Smooth muscle cell (in vitro differentiated cells): Measurements from ENCODE around the gene PRTFDC1. TPM values are rescaled to one million over a fixed set of nuclear protein-coding genes. Genes with fewer than 3 reads are reported as not detected.

Experiments used
- DNase-seq: peaks from one replicate; lab custom pipeline; 2025; ENCODE audit not compliant: unreplicated experiment; lab: John Stamatoyannopoulos, UW
- H2AFZ ChIP-seq: fragments of 200-600 bp; sonication (generic); 2 replicates; pipeline ENCODE4 v1.6.0; 2016; ENCODE audit warnings: antibody characterized with exemption, low read depth, mild to moderate bottlenecking
- H3F3A ChIP-seq: fragments of 200-600 bp; sonication (generic); 2 replicates; pipeline ENCODE4 v1.6.0; 2017; ENCODE audit warnings: antibody characterized with exemption, low read depth
- H3K27ac ChIP-seq: fragments of 200-600 bp; sonication (generic); 2 replicates; pipeline ENCODE4 v1.5.1; 2016; ENCODE audit warnings: low read depth, mild to moderate bottlenecking
- H3K27me3 ChIP-seq: fragments of 200-600 bp; sonication (generic); 2 replicates; pipeline ENCODE4 v1.6.1; 2016; ENCODE audit warnings: low read depth, mild to moderate bottlenecking
- H3K36me3 ChIP-seq: fragments of 200-600 bp; sonication (generic); 2 replicates; pipeline ENCODE4 v1.5.1; 2016; ENCODE audit warnings: low read depth
- H3K4me1 ChIP-seq: fragments of 200-600 bp; sonication (generic); 2 replicates; pipeline ENCODE4 v1.5.1; 2016; ENCODE audit warnings: low read depth
- H3K4me2 ChIP-seq: fragments of 200-600 bp; sonication (generic); 2 replicates; pipeline ENCODE4 v1.6.0; 2016; ENCODE audit warnings: mild to moderate bottlenecking
- H3K4me3 ChIP-seq: fragments of 200-600 bp; sonication (generic); 2 replicates; pipeline ENCODE4 v1.5.1; 2016; ENCODE audit warnings: mild to moderate bottlenecking
- H3K79me2 ChIP-seq: fragments of 200-600 bp; sonication (generic); 2 replicates; pipeline ENCODE4 v1.6.0; 2016; ENCODE audit warnings: low read depth, mild to moderate bottlenecking
- H3K9ac ChIP-seq: fragments of 200-600 bp; sonication (generic); 2 replicates; pipeline ENCODE4 v1.6.0; 2016; ENCODE audit warnings: low read depth
- H3K9me3 ChIP-seq: fragments of 200-600 bp; sonication (generic); replicated peaks from 2 replicates; pipeline ENCODE4 v1.5.1; 2016; ENCODE audit warnings: low read depth
- H4K20me1 ChIP-seq: fragments of 200-600 bp; sonication (generic); 2 replicates; pipeline ENCODE4 v1.6.0; 2016; ENCODE audit warnings: low read depth
- CTCF ChIP-seq: fragments of 200-600 bp; sonication (generic); IDR thresholded peaks from 2 replicates; pipeline ENCODE4 v1.5.1; 2017; ENCODE audit warnings: borderline replicate concordance, mild to moderate bottlenecking, antibody characterized with exemption; ENCODE audit not compliant: insufficient read depth, poor library complexity, severe bottlenecking
- WGBS: methylation state at CpG from one replicate; pipeline ENCODE4 v1.1.7; 2016; ENCODE audit warnings: low lambda C conversion rate; 5-methylcytosine and 5-hydroxymethylcytosine counted together
- polyA plus RNA-seq: library from polyadenylated mRNA; unstranded; fragments of >200 nt; fragmentation: Nextera tagmentation; extraction: Ambion mirVana; gene quantifications from 2 replicates; pipeline ENCODE4 v1.2.1, GENCODE V29; 2016
- total RNA-seq: library from RNA; depleted of rRNA; stranded (reverse); fragments of >200 nt; gene quantifications from 2 replicates; pipeline ENCODE4 v1.2.3, GENCODE V29; 2014

PRTFDC1 gene
- total and polyA plus RNA-seq, 2 experiments from 2014 or later: 10.2 to 11.9 TPM

GRCh38 chr10:24944512-24945255, 7.7 kb downstream of the PRTFDC1 start:
- 47% methylated on average over 11 of the region's 11 CpGs for WGBS
- peaks cover 11% of the 10 kb centered on the region for H3F3A ChIP-seq
- no peak overlapping the region for H2AFZ ChIP-seq
- H3K79me2 ChIP-seq: no peaks in the 10 kb centered on the region
- H3K4me1 ChIP-seq: no peaks in the 10 kb centered on the region
- no peaks in the 10 kb centered on the region for H3K36me3 ChIP-seq
- H3K9ac ChIP-seq: no peak overlapping the region
- no peak for TF ChIP-seq CTCF
- no peak overlapping the region for H3K27ac ChIP-seq
- peak overlapping the region; percentile 32 for H3K4me2 ChIP-seq
- H3K9me3 ChIP-seq: no peaks in the 10 kb centered on the region
- no peak for DNase-seq
- H3K4me3 ChIP-seq: no peak overlapping the region
- H3K27me3 ChIP-seq: no peaks in the 10 kb centered on the region
- no peaks in the 10 kb centered on the region for H4K20me1 ChIP-seq

DNA sequence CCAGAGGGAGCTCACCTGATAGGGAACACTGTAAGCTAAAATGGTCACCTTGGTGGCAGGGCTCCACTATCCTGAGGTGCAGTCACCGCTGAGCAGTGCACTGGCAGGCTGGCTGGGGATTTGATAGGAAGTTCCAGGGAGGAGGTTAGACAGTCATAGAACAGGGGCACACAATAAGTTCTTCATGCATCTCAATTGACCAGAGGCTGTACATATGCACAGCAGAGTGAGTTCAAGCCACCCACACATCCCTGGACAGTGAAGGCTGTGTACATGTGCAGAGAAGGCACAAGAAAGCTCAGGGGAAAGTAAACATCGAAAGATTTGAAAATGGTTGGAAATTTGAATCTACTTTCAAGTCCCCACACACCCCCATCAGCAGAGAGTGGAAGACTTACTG, 13.9 kb downstream of the PRTFDC1 start:
- TF ChIP-seq CTCF: no peak
- no peaks in the 10 kb centered on the region for H3F3A ChIP-seq
- no peaks in the 10 kb centered on the region for H3K36me3 ChIP-seq
- H3K79me2 ChIP-seq: no peaks in the 10 kb centered on the region
- no peak overlapping the region for H3K4me3 ChIP-seq
- DNase-seq: no peak
- no peaks in the 10 kb centered on the region for H3K27me3 ChIP-seq
- no peaks in the 10 kb centered on the region for H4K20me1 ChIP-seq
- no peak overlapping the region for H3K9ac ChIP-seq
- H3K27ac ChIP-seq: no peak overlapping the region
- 86% methylated on average over 2 of the region's 2 CpGs for WGBS
- no peak overlapping the region for H2AFZ ChIP-seq
- no peaks in the 10 kb centered on the region for H3K9me3 ChIP-seq
- no peak overlapping the region for H3K4me2 ChIP-seq
- H3K4me1 ChIP-seq: no peaks in the 10 kb centered on the region

GRCh38 chr10:24938076-24938475, 14.3 kb downstream of the PRTFDC1 start:
- no peak overlapping the region for H2AFZ ChIP-seq
- H3F3A ChIP-seq: no peaks in the 10 kb centered on the region
- H3K36me3 ChIP-seq: no peaks in the 10 kb centered on the region
- H3K4me3 ChIP-seq: no peak overlapping the region
- H3K9me3 ChIP-seq: no peaks in the 10 kb centered on the region
- H3K27ac ChIP-seq: no peak overlapping the region
- no peaks in the 10 kb centered on the region for H3K79me2 ChIP-seq
- H3K9ac ChIP-seq: no peak overlapping the region
- no peaks in the 10 kb centered on the region for H4K20me1 ChIP-seq
- WGBS: 97% methylated on average over 5 of the region's 5 CpGs
- no peaks in the 10 kb centered on the region for H3K4me1 ChIP-seq
- no peak for TF ChIP-seq CTCF
- H3K27me3 ChIP-seq: no peaks in the 10 kb centered on the region
- H3K4me2 ChIP-seq: no peak overlapping the region
- DNase-seq: no peak
